Measurements from ENCODE around the gene SPG11. TPM values are rescaled to one million over a fixed set of nuclear protein-coding genes. Genes with fewer than 3 reads are reported as not detected.

SPG11 gene
- total RNA-seq, 1 donor from 2014 or later = 161 TPM

DNA sequence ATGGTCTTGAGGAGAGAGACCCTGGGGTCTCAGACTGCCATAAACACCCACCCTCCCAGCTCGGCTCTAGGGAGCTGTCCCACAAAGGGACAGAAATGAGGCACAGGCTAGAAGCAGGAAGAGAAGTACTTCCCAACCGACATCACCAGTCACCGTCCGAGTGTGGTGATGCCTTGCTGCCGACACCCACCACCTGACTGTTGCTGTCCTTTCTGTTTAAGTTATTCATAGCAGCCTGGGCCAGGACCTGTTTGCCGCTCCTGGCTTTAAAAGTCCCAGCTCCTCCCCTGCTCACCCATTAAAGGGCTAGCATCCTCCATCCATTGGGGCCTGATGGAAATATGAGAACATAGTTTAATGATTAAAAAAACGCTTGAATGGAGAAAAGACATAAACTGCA lies 13.2 kb upstream of the SPG11 start:
- H3K4me3 Mint-ChIP-seq = peak overlapping the region; percentile 32
- H3K27me3 Mint-ChIP-seq = no peaks in the 10 kb centered on the region
- no peaks in the 10 kb centered on the region for H3K36me3 Mint-ChIP-seq (ENCODE audit: low read depth)
- ChIA-PET CTCF (interaction anchor here (1.8 to 2.2 kb wide), 2 partner anchors 13 to 34 kb away, joined by 10 to 16 read pairs; partner anchors contain the start of genes B2M, PATL2 and SPG11), POLR2A (interaction anchor here (0.8 to 3.5 kb wide), 8 partner anchors 7 to 51 kb away, joined by 3 to 112 read pairs (median 4); partner anchors contain the start of genes B2M, PATL2 and SPG11)
- ATAC-seq (ENCODE audit: low read depth) (peak; percentile 29), DNase-seq (no peak)
- TF ChIP-seq CTCF (IDR thresholded peaks at IDR 0.05) = no peak
- H3K27ac Mint-ChIP-seq = peak overlapping the region; percentile 83
- H3K9me3 Mint-ChIP-seq = peaks cover 3% of the 10 kb centered on the region
- intact Hi-C loops (cut with micrococcal nuclease) = loop anchor here (1.0 to 2.0 kb wide), 2 partner anchors 13 to 14 kb away; partner anchors contain the start of gene SPG11
- H3K4me1 Mint-ChIP-seq = peaks cover 78% of the 10 kb centered on the region

GRCh38 chr15:44675911-44676310 lies 12.4 kb upstream of the SPG11 start:
- ATAC-seq (ENCODE audit: low read depth) (peak; percentile 41), DNase-seq (no peak)
- CTCF ChIA-PET = interaction anchor here (1.8 kb wide), 1 partner anchor 35 kb away, joined by 10 read pairs; the partner anchor contains the start of genes B2M and PATL2
- intact Hi-C loops (cut with micrococcal nuclease) = loop anchor here (2.0 kb wide), 1 partner anchor 15 kb away; no protein-coding TSS in a partner anchor
- Mint-ChIP-seq H3K27ac (peak overlapping the region; percentile 83), H3K36me3 (ENCODE audit: low read depth) (no peaks in the 10 kb centered on the region), H3K27me3 (no peaks in the 10 kb centered on the region), H3K4me1 (peaks cover 81% of the 10 kb centered on the region), H3K9me3 (peaks cover 3% of the 10 kb centered on the region), H3K4me3 (peak overlapping the region; percentile 52)
- POLR2A ChIA-PET = interaction anchor here (1.3 to 4.2 kb wide), 6 partner anchors 35 to 60 kb away, joined by 3 to 112 read pairs (median 24); partner anchors contain the start of genes B2M, PATL2 and TRIM69
- TF ChIP-seq CTCF (IDR thresholded peaks at IDR 0.05) = no peak

- Mint-ChIP-seq H3K4me1 (peaks cover 90% of the 10 kb centered on the region), H3K27me3 (no peaks in the 10 kb centered on the region), H3K4me3 (no peak overlapping the region), H3K27ac (peak overlapping the region; percentile 71), H3K36me3 (ENCODE audit: low read depth) (no peaks in the 10 kb centered on the region), H3K9me3 (peaks cover 3% of the 10 kb centered on the region)
- no peak for TF ChIP-seq CTCF (IDR thresholded peaks at IDR 0.05)
- DNase-seq (no peak), ATAC-seq (ENCODE audit: low read depth) (no peak)
- intact Hi-C loops (cut with micrococcal nuclease) = no loop called here
- POLR2A ChIA-PET = interaction anchor here (0.6 to 4.2 kb wide), 7 partner anchors 10 to 55 kb away, joined by 3 to 43 read pairs (median 4); partner anchors contain the start of genes B2M, PATL2 and SPG11
- CTCF ChIA-PET = interaction anchor here (0.6 to 1.8 kb wide), 3 partner anchors 10 to 70 kb away, joined by 3 to 7 read pairs (median 3); no protein-coding TSS in a partner anchor
These were observed 10.2 kb upstream of the SPG11 start for GRCh38 chr15:44673639-44674038.

DNA sequence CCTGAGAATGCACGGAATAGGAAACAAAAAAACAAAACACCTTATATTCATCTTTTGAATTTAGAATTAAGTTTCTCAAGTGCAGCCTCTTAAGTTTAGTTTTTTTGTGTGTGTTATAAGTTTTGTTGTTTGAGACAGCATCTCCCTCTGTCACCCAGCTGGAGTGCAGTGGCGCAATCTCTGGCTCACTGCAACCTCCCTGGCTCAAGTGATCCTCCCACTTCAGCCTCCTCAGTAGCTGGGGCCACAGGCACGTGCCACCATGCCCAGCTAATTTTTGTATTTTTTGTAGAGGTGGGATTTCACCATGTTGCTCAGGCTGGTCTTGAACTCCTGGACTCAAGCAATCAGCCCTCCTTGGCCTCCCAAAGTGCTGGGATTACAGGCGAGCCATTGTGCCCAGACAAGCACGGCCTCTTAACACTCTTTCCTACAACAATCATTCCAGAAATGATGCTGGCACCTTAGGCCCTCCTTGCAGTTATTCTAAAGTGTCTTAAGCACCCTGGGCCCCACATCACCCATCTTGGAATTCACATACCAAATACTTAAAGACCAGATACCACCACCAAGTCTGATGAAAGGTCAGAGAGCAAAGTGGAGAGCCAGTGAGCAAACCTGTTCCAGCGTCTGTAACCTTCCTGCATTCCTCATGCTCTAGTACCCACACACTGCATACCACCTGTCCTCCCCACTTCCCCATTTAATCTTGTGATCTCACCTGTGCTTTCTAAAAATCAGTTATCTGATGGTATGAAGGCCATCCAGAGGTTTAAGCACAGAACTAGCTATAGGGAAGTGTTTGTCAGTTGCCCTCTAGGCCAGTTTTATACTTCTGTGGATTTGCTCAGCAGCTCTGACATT lies 6.9 kb upstream of the SPG11 start:
- Mint-ChIP-seq H3K36me3 (ENCODE audit: low read depth) (peaks cover 2% of the 10 kb centered on the region), H3K27me3 (no peaks in the 10 kb centered on the region), H3K4me1 (peaks cover 88% of the 10 kb centered on the region), H3K27ac (peak overlapping the region; percentile 95), H3K9me3 (no peaks in the 10 kb centered on the region), H3K4me3 (peak overlapping the region; percentile 42)
- ChIA-PET POLR2A (interaction anchor here (0.6 to 3.3 kb wide), 8 partner anchors 7 to 66 kb away, joined by 3 to 84 read pairs (median 8); partner anchors contain the start of genes B2M, PATL2 and TRIM69), CTCF (interaction anchor here (0.7 to 1.9 kb wide), 4 partner anchors 40 to 86 kb away, joined by 3 to 9 read pairs (median 4); partner anchors contain the start of genes B2M and PATL2)
- intact Hi-C loops (cut with micrococcal nuclease) = no loop called here
- TF ChIP-seq CTCF (IDR thresholded peaks at IDR 0.05) = no peak
- peak; percentile 14 for ATAC-seq (ENCODE audit: low read depth)
- no peak for DNase-seq
